Bone marrow (tissue), 2 donors: ENCODE measurements around the gene KCNQ1.

ENCODE experiments used
- DNase-seq, 2 donors: peaks; one replicate each; lab custom pipeline; 2025; lab: John Stamatoyannopoulos, UW

KCNQ1 gene

GRCh38 chr11:2685566-2686359, 241.0 kb downstream of the KCNQ1 start:
- no peak for DNase-seq

- no peak for DNase-seq
These were observed 241.8 kb downstream of the KCNQ1 start for GRCh38 chr11:2686360-2687222.

- no peak for DNase-seq
These were observed 242.4 kb downstream of the KCNQ1 start for GRCh38 chr11:2687223-2687530.

- DNase-seq = no peak
These were observed 243.0 kb downstream of the KCNQ1 start for GRCh38 chr11:2687782-2688191.

GRCh38 chr11:2688381-2689231, 243.8 kb downstream of the KCNQ1 start:
- no peak for DNase-seq

- DNase-seq = no peak
These were observed 245.1 kb downstream of the KCNQ1 start for GRCh38 chr11:2689651-2690575.

GRCh38 chr11:2690596-2691354, 246.0 kb downstream of the KCNQ1 start:
- no peak for DNase-seq

- DNase-seq = no peak
These were observed 246.6 kb downstream of the KCNQ1 start for GRCh38 chr11:2691355-2691761.

GRCh38 chr11:2691991-2692875, 247.4 kb downstream of the KCNQ1 start:
- no peak for DNase-seq

GRCh38 chr11:2693271-2694261, 248.8 kb downstream of the KCNQ1 start:
- DNase-seq = no peak

- no peak for DNase-seq
These were observed 249.7 kb downstream of the KCNQ1 start for GRCh38 chr11:2694495-2694894.

- DNase-seq = no peak
These were observed 250.5 kb downstream of the KCNQ1 start for GRCh38 chr11:2694995-2695939.

GRCh38 chr11:2696455-2696854, 251.6 kb downstream of the KCNQ1 start:
- DNase-seq = no peak

GRCh38 chr11:2697866-2698265, 253.1 kb downstream of the KCNQ1 start:
- DNase-seq = no peak

GRCh38 chr11:2698386-2699184, 253.8 kb downstream of the KCNQ1 start:
- no peak for DNase-seq

GRCh38 chr11:2699185-2699530, 254.3 kb downstream of the KCNQ1 start:
- DNase-seq = no peak
